GM18951 (cell line): ENCODE measurements around the gene CRAT.

Source experiments
- POLR2A ChIP-seq: IDR thresholded peaks from 4 replicates; pipeline ENCODE4 v1.6.1; 2011; ENCODE audit warnings: mild to moderate bottlenecking; ENCODE audit not compliant: insufficient read length, insufficient read depth; ENCODE audit errors: extremely low read depth
- in situ Hi-C: fragments of 300-500 bp; cut with MboI; formaldehyde crosslinking; loops from one replicate; pipeline ENCODE4 v1.12.0; 2022; ENCODE audit warnings: low sequenced_read_pairs, mixed read lengths, inconsistent platforms; ENCODE audit not compliant: unreplicated experiment

CRAT gene

GRCh38 chr9:129110740-129111527, at the start of gene CRAT, which contains the start of gene PTPA:
Gene CRAT (minus strand): TSS chr9:129110793. CDS start chr9:129110509, 284 bp downstream.
Gene PTPA (plus strand): TSS chr9:129111415. CDS start chr9:129111601, 186 bp downstream.
- in situ Hi-C loops = no loop called here
- peak; percentile 95 for TF ChIP-seq POLR2A

- in situ Hi-C loops = no loop called here
- no peak for TF ChIP-seq POLR2A
These were observed 45.6 kb upstream of the CRAT start for GRCh38 chr9:129156163-129156562.

GRCh38 chr9:129154866-129155477, 44.4 kb upstream of the CRAT start:
- TF ChIP-seq POLR2A = no peak
- in situ Hi-C loops = no loop called here

GRCh38 chr9:129151469-129151868, 40.9 kb upstream of the CRAT start:
- TF ChIP-seq POLR2A = no peak
- in situ Hi-C loops = no loop called here

- TF ChIP-seq POLR2A = no peak
- in situ Hi-C loops = no loop called here
These were observed 40.1 kb upstream of the CRAT start for GRCh38 chr9:129150672-129151211.

- in situ Hi-C loops = no loop called here
- no peak for TF ChIP-seq POLR2A
These were observed 39.5 kb upstream of the CRAT start for GRCh38 chr9:129150122-129150521.

GRCh38 chr9:129149442-129149841, 38.8 kb upstream of the CRAT start:
- TF ChIP-seq POLR2A = no peak
- in situ Hi-C loops = loop anchor here (25.0 kb wide), 1 partner anchor 638 kb away; no protein-coding TSS in a partner anchor

- TF ChIP-seq POLR2A = no peak
- in situ Hi-C loops = loop anchor here (25.0 kb wide), 1 partner anchor 639 kb away; no protein-coding TSS in a partner anchor
These were observed 38.0 kb upstream of the CRAT start for GRCh38 chr9:129148463-129149204.

GRCh38 chr9:129146441-129146941, 35.9 kb upstream of the CRAT start:
- in situ Hi-C loops = loop anchor here (25.0 kb wide), 1 partner anchor 641 kb away; no protein-coding TSS in a partner anchor

GRCh38 chr9:129145841-129146292, 35.3 kb upstream of the CRAT start:
- in situ Hi-C loops = loop anchor here (25.0 kb wide), 1 partner anchor 641 kb away; no protein-coding TSS in a partner anchor
- no peak for TF ChIP-seq POLR2A

More at GRCh38 chr9:129146441-129146941, 35.9 kb upstream of the CRAT start:
- TF ChIP-seq POLR2A = no peak

GRCh38 chr9:129145316-129145715, 34.7 kb upstream of the CRAT start:
- in situ Hi-C loops = loop anchor here (25.0 kb wide), 1 partner anchor 642 kb away; no protein-coding TSS in a partner anchor
- no peak for TF ChIP-seq POLR2A
